GM18907 (cell line): ENCODE data around the gene CNOT8.
"Not testable (repeated sequence)": the region's sequence is repeated elsewhere in the genome, so short reads cannot be mapped to it uniquely, and the experiment has no call there.

ENCODE experiments used
- ATAC-seq: cut with Tn5 transposase; IDR thresholded peaks from one replicate; pipeline ENCODE4 v1.9.1; 2021; ENCODE audit warnings: mild to moderate bottlenecking, moderate library complexity; ENCODE audit not compliant: unreplicated experiment

CNOT8 gene

DNA sequence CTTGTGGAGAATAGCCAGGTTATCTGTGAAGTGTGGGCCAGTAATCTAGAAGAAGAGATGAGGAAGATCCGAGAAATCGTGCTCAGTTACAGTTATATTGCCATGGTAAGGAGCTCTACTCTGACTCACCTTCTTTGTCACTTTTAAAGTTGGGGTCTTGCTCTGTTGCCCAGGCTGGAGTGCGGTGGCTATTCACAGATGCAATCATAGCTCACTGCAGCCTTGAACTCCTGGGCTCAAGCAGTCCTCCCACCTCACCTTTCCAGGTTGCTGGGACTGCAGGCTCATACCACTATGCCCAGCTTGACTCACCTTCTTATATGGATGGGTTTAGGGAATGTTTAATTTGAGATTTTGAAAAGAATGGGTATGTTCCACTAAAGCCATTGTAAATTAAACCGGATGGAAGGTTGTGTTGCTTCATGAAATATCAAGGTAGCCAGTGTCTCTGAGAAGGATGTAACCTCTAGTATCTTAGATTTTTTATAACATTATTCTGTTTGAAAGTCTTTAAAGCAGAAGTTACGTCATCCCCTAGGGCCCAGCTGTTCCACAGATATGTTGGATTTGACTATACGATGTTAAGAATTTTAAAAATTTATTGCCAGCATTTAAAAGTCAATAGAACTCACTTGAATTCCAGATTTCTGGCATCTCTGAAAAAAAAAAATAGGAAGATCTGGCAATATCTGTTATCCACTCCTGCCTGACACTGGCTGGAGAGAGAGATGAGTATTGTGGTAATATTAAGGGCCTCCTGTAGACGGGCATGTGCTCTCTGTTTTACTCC, 5.1 kb downstream of the CNOT8 start:
- no peak for ATAC-seq

- ATAC-seq = no peak
These were observed 7.2 kb downstream of the CNOT8 start for GRCh38 chr5:154865466-154866184.

DNA sequence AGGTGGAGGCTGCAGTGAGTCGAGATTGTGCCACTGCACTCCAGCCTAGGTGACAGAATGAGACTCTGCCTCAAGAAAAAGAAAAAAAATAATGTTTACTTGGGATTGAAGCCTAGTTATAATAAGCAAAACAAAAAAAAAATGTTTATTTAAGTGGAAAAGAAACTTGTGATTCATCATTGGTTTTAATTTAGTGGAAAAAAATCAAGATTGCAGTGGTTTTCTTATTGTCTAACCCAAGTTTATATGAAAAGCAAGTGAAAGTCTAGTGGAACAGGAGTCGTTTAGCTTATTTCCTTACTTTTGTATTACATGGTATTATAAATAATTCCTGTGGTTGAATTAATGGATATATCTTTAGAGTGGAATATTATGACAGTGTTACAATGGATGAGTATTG, 8.4 kb downstream of the CNOT8 start:
- no peak for ATAC-seq

DNA sequence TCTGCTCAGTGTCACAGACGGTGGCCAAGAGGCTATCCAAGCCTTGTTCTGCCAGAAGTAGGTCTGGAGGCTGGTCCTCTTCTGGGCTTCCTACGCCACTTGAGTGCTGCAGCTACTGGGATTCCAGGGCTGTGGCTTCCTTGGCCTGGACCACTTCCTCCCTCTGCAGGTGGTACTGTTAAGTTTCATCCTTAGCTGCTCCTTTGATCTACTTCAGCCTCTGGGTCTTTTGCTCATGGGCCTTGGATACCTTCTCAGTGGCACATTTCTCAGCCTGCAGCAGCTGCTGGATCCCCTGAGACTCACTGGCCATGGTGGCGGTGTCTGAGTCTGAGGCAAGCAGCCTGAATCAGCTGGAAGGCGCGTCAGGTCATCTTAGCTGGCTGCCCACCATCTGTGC, 10.3 kb downstream of the CNOT8 start:
- ATAC-seq = no peak

DNA sequence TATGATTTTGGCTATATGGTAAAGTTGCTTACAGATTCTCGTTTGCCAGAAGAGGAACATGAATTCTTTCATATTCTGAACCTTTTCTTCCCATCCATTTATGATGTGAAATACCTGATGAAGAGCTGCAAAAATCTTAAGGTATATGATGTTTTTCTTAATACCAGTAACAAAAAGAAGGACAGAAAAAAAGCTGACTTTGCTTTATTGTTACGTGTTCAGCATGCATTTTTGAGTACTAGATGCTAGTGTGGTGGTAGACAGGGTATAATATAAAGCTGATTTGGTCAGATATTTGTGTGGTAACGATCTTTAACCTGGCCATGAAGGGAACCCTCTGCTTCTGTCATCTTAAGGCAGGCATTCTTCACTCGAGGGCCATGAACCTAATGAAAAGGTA, 13.3 kb downstream of the CNOT8 start:
- ATAC-seq = no peak

DNA sequence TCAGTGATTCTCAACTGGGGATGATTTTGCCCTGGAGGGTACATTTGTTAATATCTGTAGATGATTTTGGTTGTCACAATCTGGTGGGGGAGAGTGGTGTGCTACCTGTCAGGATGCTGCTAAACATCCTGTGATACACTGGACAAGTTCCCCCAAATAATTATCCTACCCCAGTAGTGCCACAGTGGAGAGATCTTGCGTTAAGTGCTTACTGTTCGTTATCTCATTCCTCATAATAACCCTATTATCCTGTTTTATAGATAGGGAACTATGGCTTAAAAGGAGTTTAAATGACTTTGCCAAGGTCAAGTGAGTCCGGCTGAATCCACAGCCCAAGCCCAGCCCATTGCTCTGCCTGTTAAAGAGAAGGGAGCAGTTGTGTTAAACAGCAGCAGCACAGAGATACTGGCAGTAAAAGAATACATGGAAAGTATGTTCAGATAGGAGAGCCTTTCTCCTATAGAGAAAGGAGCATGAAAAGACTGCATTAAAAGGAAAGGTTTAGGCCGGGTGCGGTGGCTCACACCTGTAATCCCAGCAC, 15.4 kb downstream of the CNOT8 start:
- ATAC-seq = no peak

DNA sequence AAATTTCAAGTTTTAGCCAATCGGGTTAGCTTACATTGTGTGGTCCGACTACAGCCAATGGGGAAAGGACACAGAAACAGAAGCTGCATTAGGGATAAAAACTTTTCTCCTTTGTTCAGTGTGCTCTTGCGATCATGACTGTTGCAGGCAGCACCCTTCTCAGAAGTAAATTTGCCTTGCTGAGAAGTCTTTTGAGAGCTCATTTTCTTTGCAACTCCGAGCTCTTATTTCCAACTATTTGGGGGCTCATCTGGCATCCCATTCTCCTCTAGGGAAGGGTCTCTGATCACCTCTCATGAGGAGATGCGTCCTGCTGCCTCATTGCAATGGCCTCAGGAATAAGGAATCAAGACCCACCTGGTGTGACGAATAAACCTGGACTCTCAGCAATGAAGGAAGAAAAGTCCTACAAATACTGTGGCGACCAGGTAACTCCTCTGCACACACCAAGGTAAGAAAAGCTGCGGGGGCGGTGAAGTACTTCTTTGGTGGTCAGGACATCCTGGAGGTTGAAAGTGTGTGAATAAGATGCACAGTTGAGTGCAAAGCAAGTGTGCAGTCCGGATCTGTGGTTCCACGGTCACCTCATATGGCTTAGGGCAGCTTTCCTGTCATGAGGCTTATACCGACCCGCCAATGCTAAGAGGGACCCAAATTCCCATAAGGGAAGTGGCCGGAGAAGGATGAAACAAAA, 20.4 kb downstream of the CNOT8 start:
- no peak for ATAC-seq

DNA sequence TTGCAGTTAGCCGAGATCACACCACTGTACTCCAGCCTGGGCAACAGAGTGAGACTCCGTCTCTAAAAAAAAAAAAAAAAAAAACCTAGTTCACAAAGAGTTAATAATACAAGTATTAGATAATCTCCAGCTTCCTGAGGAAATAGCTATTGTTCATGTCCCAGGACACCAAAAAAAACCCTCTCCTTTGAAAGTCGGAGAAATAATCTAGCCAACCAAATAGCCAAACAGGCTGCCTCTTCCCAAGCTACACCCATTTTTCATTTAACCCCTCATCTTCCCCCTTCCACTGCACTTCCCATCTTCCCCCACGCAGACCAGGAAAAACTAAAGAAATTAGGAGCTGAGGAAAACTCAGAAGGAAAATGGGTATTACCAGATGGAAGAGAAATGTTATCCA, 23.6 kb downstream of the CNOT8 start:
- ATAC-seq = no peak

DNA sequence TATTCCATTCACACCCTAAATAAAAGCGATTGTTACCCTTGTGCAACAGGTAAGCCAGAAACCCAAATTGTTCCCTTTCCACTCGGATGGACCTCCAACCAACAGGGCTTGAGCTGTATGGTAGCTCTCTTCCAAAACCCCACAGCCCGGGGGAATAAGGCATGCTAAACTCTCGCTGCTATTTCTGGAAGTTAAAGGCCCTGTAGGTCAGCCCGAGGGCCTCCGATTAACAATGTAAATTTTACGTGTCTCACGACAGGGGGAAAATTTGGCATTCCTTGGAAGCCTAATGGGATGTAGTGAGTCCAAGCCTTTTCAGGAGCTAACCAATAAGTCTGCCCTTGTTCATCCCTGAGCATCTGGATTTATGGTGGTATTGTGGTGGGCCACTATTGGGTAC, 26.0 kb downstream of the CNOT8 start:
- ATAC-seq = no peak

GRCh38 chr5:154885439-154885838, 27.0 kb downstream of the CNOT8 start:
- no peak for ATAC-seq

GRCh38 chr5:154892369-154892771, 33.9 kb downstream of the CNOT8 start:
- no peak for ATAC-seq

- no peak for ATAC-seq
These were observed 35.0 kb downstream of the CNOT8 start for GRCh38 chr5:154893381-154893780.

GRCh38 chr5:154895606-154896561, 37.5 kb downstream of the CNOT8 start:
- ATAC-seq = no peak

GRCh38 chr5:154896562-154897165, 38.2 kb downstream of the CNOT8 start:
- no peak for ATAC-seq

- ATAC-seq = no peak
These were observed 39.8 kb downstream of the CNOT8 start for GRCh38 chr5:154898210-154898609.

DNA sequence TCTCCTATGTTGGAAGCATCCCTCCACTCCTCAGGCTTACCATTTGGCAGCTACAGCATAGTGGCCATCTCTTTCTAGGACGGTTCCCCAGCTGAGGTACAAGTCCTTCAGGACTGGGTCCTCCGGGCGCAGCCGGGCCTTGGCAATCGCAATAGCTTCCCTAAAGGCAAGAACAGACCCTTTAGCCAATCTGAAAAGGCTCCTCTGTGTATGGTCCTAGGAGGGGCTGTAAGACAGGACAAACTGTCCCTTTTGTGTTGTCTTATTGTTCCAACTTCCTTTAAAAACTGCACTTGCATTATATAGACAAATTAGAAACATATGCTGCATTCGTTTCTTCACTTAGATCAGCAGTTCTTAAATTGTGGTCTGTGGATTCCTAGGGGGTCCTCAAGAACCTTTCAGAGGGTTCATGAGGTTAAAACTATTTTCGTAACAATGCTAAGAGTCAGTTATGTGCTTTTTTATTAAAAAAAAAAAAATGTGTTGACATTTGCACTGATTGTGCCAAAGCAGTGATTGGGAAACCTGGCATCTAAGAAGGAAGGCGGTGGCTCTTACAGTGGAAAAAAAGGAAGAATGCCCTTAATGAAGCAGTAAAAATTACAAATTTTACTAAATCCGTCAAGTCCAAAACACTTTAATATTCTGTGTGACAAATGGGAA, 40.9 kb downstream of the CNOT8 start:
- ATAC-seq = no peak

DNA sequence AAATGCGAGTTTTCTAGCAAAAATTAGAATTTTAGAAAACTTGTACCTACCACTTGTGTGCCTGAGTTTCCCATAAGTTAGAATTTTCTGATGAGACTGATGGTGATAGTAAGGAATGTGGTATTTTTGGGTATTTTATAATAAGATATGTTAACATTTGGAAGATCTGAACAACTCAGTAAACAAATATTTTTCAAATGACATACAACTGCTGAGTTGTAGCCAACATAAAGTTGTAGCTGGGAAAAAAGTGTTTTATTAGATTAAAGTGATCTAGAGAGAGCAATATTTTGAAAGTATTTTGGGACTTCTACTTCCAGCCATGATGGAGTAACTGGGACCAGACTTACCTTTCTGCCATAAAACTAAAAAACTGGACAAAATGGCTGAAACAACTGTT, 41.6 kb downstream of the CNOT8 start:
- ATAC-seq = no peak

DNA sequence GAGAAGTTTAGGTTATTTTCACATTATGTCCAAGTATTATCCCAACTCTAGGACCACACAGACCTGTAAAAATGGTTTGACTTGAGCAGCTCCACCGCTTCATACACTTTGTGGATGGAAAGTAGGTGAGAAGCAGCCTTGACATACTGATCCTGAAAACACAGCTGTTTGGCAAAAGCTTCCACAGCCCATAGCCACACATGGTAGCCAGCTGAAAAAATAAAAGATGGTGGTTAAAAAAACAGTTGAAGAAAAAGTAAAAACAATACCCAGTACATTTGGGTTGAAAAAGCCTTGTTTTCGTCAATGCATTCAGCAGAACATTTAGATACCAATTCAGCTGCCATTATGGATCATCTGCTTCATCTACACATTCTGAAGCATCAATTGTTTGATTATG, 42.8 kb downstream of the CNOT8 start:
- ATAC-seq = no peak

- ATAC-seq = no peak
These were observed 43.5 kb downstream of the CNOT8 start for GRCh38 chr5:154901913-154902312.

GRCh38 chr5:154905601-154906000, 47.2 kb downstream of the CNOT8 start:
- not testable (repeated sequence) for ATAC-seq
